Naive thymus-derived CD8-positive, alpha-beta T cell (primary cell): ENCODE measurements around the gene GNG14. TPM values are rescaled to one million over a fixed set of nuclear protein-coding genes. Genes with fewer than 3 reads are reported as not detected.

Experiments
- ATAC-seq, 2 donors: fragments of 150-1000 bp; cut with Tn5 transposase in 1 of 2; sonication (Bioruptor Pico), chemical (Tn5 transposase) in 1 of 2; 1 replicate in 1 of 2; 2 replicates in 1 of 2; pipeline ENCODE4 v1.10.0; 2021; ENCODE audit warnings: mild to moderate bottlenecking in 2 of 2, moderate library complexity in 2 of 2
- POLR2A ChIA-PET: fragments of 350-600 bp; sonication (Branson Sonifier 250); formaldehyde crosslinking; loops from one replicate; lab custom pipeline; 2021; ENCODE audit warnings: antibody characterized with exemption; lab: Charles Lee
- DNase-seq, 10 donors: peaks; one replicate each; pipeline versions ENCODE4 v3.0.0 to v3.0.0-alpha.2; 2020 to 2022
- H3K27ac Mint-ChIP-seq, 10 donors: one replicate each; pipeline ENCODE4 v1.8.0; 2020 to 2022; ENCODE audit warnings: mild to moderate bottlenecking in 10 of 10, mixed read lengths in 10 of 10, moderate library complexity in 4 of 10, inconsistent platforms in 1 of 10
- H3K27me3 Mint-ChIP-seq, 5 donors: one replicate each; pipeline ENCODE4 v1.8.0; 2021 to 2022; ENCODE audit warnings: mixed read lengths in 5 of 5
- H3K36me3 Mint-ChIP-seq, 3 donors: one replicate each; pipeline ENCODE4 v1.8.0; 2020 to 2022; ENCODE audit warnings: mixed read lengths in 3 of 3, mild to moderate bottlenecking in 2 of 3, inconsistent platforms in 1 of 3
- H3K4me1 Mint-ChIP-seq, 4 donors: one replicate each; pipeline ENCODE4 v1.8.0; 2021 to 2022; ENCODE audit warnings: mixed read lengths in 4 of 4
- H3K4me3 Mint-ChIP-seq, 10 donors: one replicate each; pipeline ENCODE4 v1.8.0; 2020 to 2022; ENCODE audit warnings: mild to moderate bottlenecking in 10 of 10, mixed read lengths in 10 of 10, moderate library complexity in 6 of 10, inconsistent platforms in 1 of 10
- H3K9me3 Mint-ChIP-seq, 9 donors: one replicate each; pipeline ENCODE4 v1.8.0; 2020 to 2022; ENCODE audit warnings: mixed read lengths in 9 of 9, mild to moderate bottlenecking in 3 of 9, inconsistent platforms in 1 of 9, moderate library complexity in 1 of 9
- polyA plus RNA-seq, 3 donors: library from polyadenylated mRNA; unstranded; fragments of 300-500 nt; fragmentation: Illumina TruSeq; gene quantifications; one replicate each; pipeline ENCODE4 v1.2.3, GENCODE V29; 2021
- total RNA-seq, 8 experiments: library from RNA in 2 of 8; stranded (reverse) in 2 of 8; gene quantifications; one replicate each; pipeline ENCODE4 v1.2.3 and lab custom pipeline; 2021 to 2026

GNG14 gene
- total and polyA plus RNA-seq, 5 experiments from 2014 or later = not detected

GRCh38 chr19:12652219-12652618 lies 35.6 kb upstream of the GNG14 start:
- H3K27ac Mint-ChIP-seq = no peak overlapping the region
- H3K36me3 Mint-ChIP-seq = peaks cover 6 to 47% (median 21%) of the 10 kb centered on the region in 3 donors
- no peaks in the 10 kb centered on the region for H3K9me3 Mint-ChIP-seq
- DNase-seq (no peak), ATAC-seq (no peak)
- H3K4me1 Mint-ChIP-seq = peaks cover 0 to 6% (median 3%) of the 10 kb centered on the region in 4 donors
- no peak overlapping the region for H3K4me3 Mint-ChIP-seq
- POLR2A ChIA-PET = no interaction called here
- H3K27me3 Mint-ChIP-seq = no peaks in the 10 kb centered on the region

GRCh38 chr19:12655546-12655945 lies 32.3 kb upstream of the GNG14 start:
- no peaks in the 10 kb centered on the region for H3K27me3 Mint-ChIP-seq
- DNase-seq = no peak
- H3K4me3 Mint-ChIP-seq = no peak overlapping the region
- peak overlapping the region in 2 of 10 donors; percentile 2 to 8 for H3K27ac Mint-ChIP-seq
- POLR2A ChIA-PET = no interaction called here
- peaks cover 0 to 5% (median 4%) of the 10 kb centered on the region in 4 donors for H3K4me1 Mint-ChIP-seq
- H3K9me3 Mint-ChIP-seq = no peaks in the 10 kb centered on the region
- peaks cover 9 to 74% (median 23%) of the 10 kb centered on the region in 3 donors for H3K36me3 Mint-ChIP-seq
- no peak for ATAC-seq

GRCh38 chr19:12656899-12657571 lies 30.8 kb upstream of the GNG14 start:
- no peaks in the 10 kb centered on the region for H3K27me3 Mint-ChIP-seq
- H3K4me1 Mint-ChIP-seq = peaks cover 0 to 5% (median 4%) of the 10 kb centered on the region in 4 donors
- H3K9me3 Mint-ChIP-seq = no peaks in the 10 kb centered on the region
- peak in 1 of 2 donors; percentile 16 for ATAC-seq
- peaks cover 9 to 76% (median 17%) of the 10 kb centered on the region in 3 donors for H3K36me3 Mint-ChIP-seq
- no peak for DNase-seq
- H3K4me3 Mint-ChIP-seq = no peak overlapping the region
- POLR2A ChIA-PET = interaction anchor here (0.6 kb wide), 1 partner anchor 68 kb away, joined by 3 read pairs; no protein-coding TSS in a partner anchor
- H3K27ac Mint-ChIP-seq = no peak overlapping the region

- ATAC-seq (no peak), DNase-seq (no peak)
- H3K27ac Mint-ChIP-seq = no peak overlapping the region
- POLR2A ChIA-PET = interaction anchor here (0.6 to 1.1 kb wide), 3 partner anchors 11 to 237 kb away, joined by 3 to 4 read pairs (median 4); a partner anchor contains a TSS
- H3K36me3 Mint-ChIP-seq = peaks cover 9 to 78% (median 17%) of the 10 kb centered on the region in 3 donors
- no peaks in the 10 kb centered on the region for H3K9me3 Mint-ChIP-seq
- H3K27me3 Mint-ChIP-seq = no peaks in the 10 kb centered on the region
- H3K4me3 Mint-ChIP-seq = no peak overlapping the region
- peaks cover 0 to 5% (median 4%) of the 10 kb centered on the region in 4 donors for H3K4me1 Mint-ChIP-seq
These were observed 29.8 kb upstream of the GNG14 start for GRCh38 chr19:12657966-12658365.

- H3K4me3 Mint-ChIP-seq = no peak overlapping the region
- H3K4me1 Mint-ChIP-seq = peaks cover 7 to 25% (median 21%) of the 10 kb centered on the region in 4 donors
- no peaks in the 10 kb centered on the region for H3K27me3 Mint-ChIP-seq
- POLR2A ChIA-PET = interaction anchor here (0.6 to 1.5 kb wide), 4 partner anchors 9 to 1901 kb away, joined by 3 to 4 read pairs (median 4); no protein-coding TSS in a partner anchor
- ATAC-seq (no peak), DNase-seq (no peak)
- peaks cover 4 to 66% (median 12%) of the 10 kb centered on the region in 3 donors for H3K36me3 Mint-ChIP-seq
- H3K9me3 Mint-ChIP-seq = no peaks in the 10 kb centered on the region
- H3K27ac Mint-ChIP-seq = peak overlapping the region in 1 of 10 donors; percentile 13
These were observed 26.8 kb upstream of the GNG14 start for GRCh38 chr19:12660980-12661379.

- Mint-ChIP-seq H3K36me3 (peaks cover 3 to 36% (median 5%) of the 10 kb centered on the region in 3 donors), H3K9me3 (no peaks in the 10 kb centered on the region), H3K27me3 (no peaks in the 10 kb centered on the region), H3K4me3 (peak overlapping the region; percentile 93 to 99 (median 96)), H3K4me1 (peaks cover 18 to 55% (median 51%) of the 10 kb centered on the region in 4 donors), H3K27ac (peak overlapping the region; percentile 79 to 96 (median 94))
- POLR2A ChIA-PET = interaction anchor here (0.6 to 1.1 kb wide), 4 partner anchors 19 to 768 kb away, joined by 3 to 4 read pairs (median 4); partner anchors contain the start of gene ZNF44
- no peak for ATAC-seq
- DNase-seq = no peak
These were observed 23.2 kb upstream of the GNG14 start for GRCh38 chr19:12664406-12665280.

GRCh38 chr19:12665281-12665573 lies 22.6 kb upstream of the GNG14 start:
- H3K9me3 Mint-ChIP-seq = no peaks in the 10 kb centered on the region
- H3K4me3 Mint-ChIP-seq = peak overlapping the region; percentile 93 to 99 (median 96)
- peaks cover 0 to 30% (median 3%) of the 10 kb centered on the region in 3 donors for H3K36me3 Mint-ChIP-seq
- ATAC-seq (peak; percentile 35 to 49), DNase-seq (peak in 8 of 10 donors; percentile 22 to 83 (median 55))
- POLR2A ChIA-PET = interaction anchor here (0.6 to 1.8 kb wide), 6 partner anchors 11 to 769 kb away, joined by 3 to 10 read pairs (median 4); partner anchors contain the start of genes JUNB and ZNF44
- no peaks in the 10 kb centered on the region for H3K27me3 Mint-ChIP-seq
- H3K27ac Mint-ChIP-seq = peak overlapping the region; percentile 79 to 96 (median 94)
- peaks cover 18 to 59% (median 54%) of the 10 kb centered on the region in 4 donors for H3K4me1 Mint-ChIP-seq

GRCh38 chr19:12665671-12666264 lies 22.0 kb upstream of the GNG14 start:
- H3K36me3 Mint-ChIP-seq = peaks cover 0 to 25% (median 3%) of the 10 kb centered on the region in 3 donors
- POLR2A ChIA-PET = interaction anchor here (0.5 to 1.8 kb wide), 16 partner anchors 10 to 770 kb away, joined by 3 to 10 read pairs (median 4); partner anchors contain the start of genes DHPS, JUNB, ZNF44 and ZNF443
- peak overlapping the region; percentile 85 to 96 (median 94) for H3K27ac Mint-ChIP-seq
- peak overlapping the region; percentile 93 to 99 (median 96) for H3K4me3 Mint-ChIP-seq
- peaks cover 18 to 64% (median 56%) of the 10 kb centered on the region in 4 donors for H3K4me1 Mint-ChIP-seq
- no peaks in the 10 kb centered on the region for H3K9me3 Mint-ChIP-seq
- ATAC-seq (peak in 1 of 2 donors; percentile 1), DNase-seq (no peak)
- no peaks in the 10 kb centered on the region for H3K27me3 Mint-ChIP-seq

GRCh38 chr19:12666265-12667048 lies 21.3 kb upstream of the GNG14 start, which contains the start of the genes MAN2B1 and WDR83:
MAN2B1 (minus strand) TSS chr19:12666742; CDS start chr19:12666701, 41 bp downstream.
WDR83 (plus strand) TSS chr19:12666807; CDS start chr19:12669791, 2,984 bp downstream.
- Mint-ChIP-seq H3K27ac (peak within 1 kb of the TSS; percentile 85 to 100 (median 96)), H3K4me1 (peaks cover 18 to 66% (median 58%) of the 10 kb centered on the region in 4 donors), H3K36me3 (peaks cover 0 to 18% (median 3%) of the 10 kb centered on the region in 3 donors), H3K4me3 (peak within 1 kb of the TSS; percentile 93 to 99 (median 96)), H3K9me3 (no peaks in the 10 kb centered on the region), H3K27me3 (no peaks in the 10 kb centered on the region)
- DNase-seq = peak; percentile 39 to 85 (median 76)
- POLR2A ChIA-PET = interaction anchor here (0.5 to 1.8 kb wide), 14 partner anchors 9 to 308 kb away, joined by 3 to 10 read pairs (median 4); partner anchors contain the start of genes DHPS, JUNB, SYCE2 and ZNF443
- peak; percentile 75 to 79 for ATAC-seq

- peaks cover 22 to 70% (median 64%) of the 10 kb centered on the region in 4 donors for H3K4me1 Mint-ChIP-seq
- peaks cover 0 to 18% (median 3%) of the 10 kb centered on the region in 3 donors for H3K36me3 Mint-ChIP-seq
These were observed 20.0 kb upstream of the GNG14 start for GRCh38 chr19:12667731-12668302.

More at GRCh38 chr19:12667731-12668302, 20.0 kb upstream of the GNG14 start:
- H3K9me3 Mint-ChIP-seq = no peaks in the 10 kb centered on the region
- H3K27ac Mint-ChIP-seq = peak overlapping the region in 8 of 10 donors; percentile 35 to 100 (median 100)
- DNase-seq (no peak), ATAC-seq (no peak)
- POLR2A ChIA-PET = interaction anchor here (0.6 to 2.7 kb wide), 5 partner anchors 10 to 375 kb away, joined by 3 to 32 read pairs (median 5); partner anchors contain the start of genes DHPS, ZNF490 and ZNF791
- no peaks in the 10 kb centered on the region for H3K27me3 Mint-ChIP-seq
- H3K4me3 Mint-ChIP-seq = peak overlapping the region; percentile 90 to 100 (median 98)
